MM.1S (cell line): Measurements from ENCODE around the gene AP5S1.

Experiments used
- EZH2 ChIP-seq: fragments of 300-600 bp; sonication (generic); optimal IDR thresholded peaks from 2 replicates; pipeline ENCODE3; 2017; ENCODE audit warnings: low read depth, mild to moderate bottlenecking, antibody characterized with exemption, low read length, mixed read lengths
- EZH2phosphoT487 ChIP-seq: fragments of 300-600 bp; sonication (generic); IDR thresholded peaks from 2 replicates; pipeline ENCODE4 v1.6.1; 2018; ENCODE audit warnings: antibody characterized with exemption, low read length
- TF ChIP-seq, protein P1 (sequence below): fragments of 300-600 bp; sonication (generic); IDR thresholded peaks from 2 replicates; pipeline ENCODE4 v1.5.1; 2016; ENCODE audit warnings: antibody characterized with exemption, low read length, mixed read lengths

DNA sequence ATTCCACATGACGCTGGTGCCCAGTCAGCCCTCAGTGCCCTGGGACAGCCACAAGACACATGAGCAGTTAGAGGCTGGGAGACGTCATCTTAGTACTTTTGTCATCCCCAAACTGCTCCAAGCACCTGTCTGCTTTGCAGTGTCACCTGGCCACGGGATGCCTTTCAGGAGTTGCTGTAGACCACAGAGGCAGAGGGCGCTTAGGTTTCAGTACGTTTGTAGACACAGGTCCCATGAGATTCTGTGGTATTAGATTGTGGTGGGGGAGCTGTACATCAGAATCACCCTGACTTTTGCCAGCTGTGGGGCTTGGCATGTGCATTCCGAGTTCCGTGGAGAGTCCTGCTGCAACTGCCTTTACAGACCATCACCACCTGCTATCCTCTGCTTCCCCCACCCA, 43.0 kb downstream of the AP5S1 start:
- TF ChIP-seq, protein P1, sequence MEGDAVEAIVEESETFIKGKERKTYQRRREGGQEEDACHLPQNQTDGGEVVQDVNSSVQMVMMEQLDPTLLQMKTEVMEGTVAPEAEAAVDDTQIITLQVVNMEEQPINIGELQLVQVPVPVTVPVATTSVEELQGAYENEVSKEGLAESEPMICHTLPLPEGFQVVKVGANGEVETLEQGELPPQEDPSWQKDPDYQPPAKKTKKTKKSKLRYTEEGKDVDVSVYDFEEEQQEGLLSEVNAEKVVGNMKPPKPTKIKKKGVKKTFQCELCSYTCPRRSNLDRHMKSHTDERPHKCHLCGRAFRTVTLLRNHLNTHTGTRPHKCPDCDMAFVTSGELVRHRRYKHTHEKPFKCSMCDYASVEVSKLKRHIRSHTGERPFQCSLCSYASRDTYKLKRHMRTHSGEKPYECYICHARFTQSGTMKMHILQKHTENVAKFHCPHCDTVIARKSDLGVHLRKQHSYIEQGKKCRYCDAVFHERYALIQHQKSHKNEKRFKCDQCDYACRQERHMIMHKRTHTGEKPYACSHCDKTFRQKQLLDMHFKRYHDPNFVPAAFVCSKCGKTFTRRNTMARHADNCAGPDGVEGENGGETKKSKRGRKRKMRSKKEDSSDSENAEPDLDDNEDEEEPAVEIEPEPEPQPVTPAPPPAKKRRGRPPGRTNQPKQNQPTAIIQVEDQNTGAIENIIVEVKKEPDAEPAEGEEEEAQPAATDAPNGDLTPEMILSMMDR, result no peak
- TF ChIP-seq EZH2 (no peak), EZH2phosphoT487 (no peak)
